Measurements from ENCODE around the gene ZNF853.

DNA sequence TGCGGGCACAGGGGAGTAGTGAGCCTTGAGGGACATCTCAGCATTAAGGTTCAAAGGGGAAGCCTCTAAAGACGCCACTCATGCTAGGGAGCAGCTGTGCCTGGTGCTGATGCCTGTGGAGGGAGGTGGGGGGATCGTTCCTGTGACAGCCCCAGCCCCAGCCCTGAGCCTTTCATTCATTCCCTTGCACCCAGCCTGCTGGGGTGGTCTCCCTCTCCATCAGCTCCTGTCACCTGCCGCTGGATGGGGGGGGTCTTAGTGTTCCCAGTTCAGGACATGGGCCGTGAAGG lies 33.4 kb downstream of the ZNF853 start:
- TF ChIP-seq, protein P1, sequence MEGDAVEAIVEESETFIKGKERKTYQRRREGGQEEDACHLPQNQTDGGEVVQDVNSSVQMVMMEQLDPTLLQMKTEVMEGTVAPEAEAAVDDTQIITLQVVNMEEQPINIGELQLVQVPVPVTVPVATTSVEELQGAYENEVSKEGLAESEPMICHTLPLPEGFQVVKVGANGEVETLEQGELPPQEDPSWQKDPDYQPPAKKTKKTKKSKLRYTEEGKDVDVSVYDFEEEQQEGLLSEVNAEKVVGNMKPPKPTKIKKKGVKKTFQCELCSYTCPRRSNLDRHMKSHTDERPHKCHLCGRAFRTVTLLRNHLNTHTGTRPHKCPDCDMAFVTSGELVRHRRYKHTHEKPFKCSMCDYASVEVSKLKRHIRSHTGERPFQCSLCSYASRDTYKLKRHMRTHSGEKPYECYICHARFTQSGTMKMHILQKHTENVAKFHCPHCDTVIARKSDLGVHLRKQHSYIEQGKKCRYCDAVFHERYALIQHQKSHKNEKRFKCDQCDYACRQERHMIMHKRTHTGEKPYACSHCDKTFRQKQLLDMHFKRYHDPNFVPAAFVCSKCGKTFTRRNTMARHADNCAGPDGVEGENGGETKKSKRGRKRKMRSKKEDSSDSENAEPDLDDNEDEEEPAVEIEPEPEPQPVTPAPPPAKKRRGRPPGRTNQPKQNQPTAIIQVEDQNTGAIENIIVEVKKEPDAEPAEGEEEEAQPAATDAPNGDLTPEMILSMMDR (IDR thresholded peaks at IDR 0.05) = no peak
- no peak for TF ChIP-seq FOXM1 (IDR thresholded peaks at IDR 0.05; ENCODE audit: low read depth)
